GM21381 (cell line): ENCODE measurements around the gene SPINK5.

Source experiments
- ATAC-seq: cut with Tn5 transposase; IDR thresholded peaks from one replicate; pipeline ENCODE4 v1.9.1; 2021; ENCODE audit warnings: mild to moderate bottlenecking, moderate library complexity; ENCODE audit not compliant: unreplicated experiment

Gene SPINK5

GRCh38 chr5:148090773-148091250 is 27.0 kb downstream of the SPINK5 start:
- ATAC-seq, result peak; percentile 82

GRCh38 chr5:148091991-148092964 is 28.5 kb downstream of the SPINK5 start:
- no peak for ATAC-seq

GRCh38 chr5:148094336-148094735 is 30.6 kb downstream of the SPINK5 start:
- no peak for ATAC-seq

GRCh38 chr5:148104226-148104625 is 40.4 kb downstream of the SPINK5 start:
- ATAC-seq, result no peak

GRCh38 chr5:148107608-148108007 is 43.8 kb downstream of the SPINK5 start:
- no peak for ATAC-seq

GRCh38 chr5:148113243-148113642 is 49.5 kb downstream of the SPINK5 start:
- ATAC-seq, result no peak

DNA sequence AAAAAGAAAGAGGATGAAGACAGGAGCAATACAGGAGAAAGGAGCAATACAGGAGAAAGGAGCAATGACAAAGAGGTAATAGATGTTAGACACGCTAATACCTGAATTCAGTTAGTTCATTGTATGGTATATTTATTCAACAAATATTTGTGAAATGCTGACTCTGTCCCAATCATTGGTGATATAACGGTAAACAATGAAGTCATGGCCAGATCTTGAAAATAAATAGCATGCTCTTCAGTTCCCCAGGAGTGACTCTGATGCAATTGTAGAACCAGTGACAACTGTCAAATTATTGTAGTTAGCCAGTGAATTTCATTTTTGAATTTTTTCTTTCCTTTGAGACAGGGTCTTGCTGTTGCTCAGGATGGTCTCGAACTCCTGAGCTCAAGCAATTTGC is 56.5 kb downstream of the SPINK5 start:
- ATAC-seq, result no peak

GRCh38 chr5:148125641-148126040 is 61.9 kb downstream of the SPINK5 start:
- ATAC-seq, result no peak

DNA sequence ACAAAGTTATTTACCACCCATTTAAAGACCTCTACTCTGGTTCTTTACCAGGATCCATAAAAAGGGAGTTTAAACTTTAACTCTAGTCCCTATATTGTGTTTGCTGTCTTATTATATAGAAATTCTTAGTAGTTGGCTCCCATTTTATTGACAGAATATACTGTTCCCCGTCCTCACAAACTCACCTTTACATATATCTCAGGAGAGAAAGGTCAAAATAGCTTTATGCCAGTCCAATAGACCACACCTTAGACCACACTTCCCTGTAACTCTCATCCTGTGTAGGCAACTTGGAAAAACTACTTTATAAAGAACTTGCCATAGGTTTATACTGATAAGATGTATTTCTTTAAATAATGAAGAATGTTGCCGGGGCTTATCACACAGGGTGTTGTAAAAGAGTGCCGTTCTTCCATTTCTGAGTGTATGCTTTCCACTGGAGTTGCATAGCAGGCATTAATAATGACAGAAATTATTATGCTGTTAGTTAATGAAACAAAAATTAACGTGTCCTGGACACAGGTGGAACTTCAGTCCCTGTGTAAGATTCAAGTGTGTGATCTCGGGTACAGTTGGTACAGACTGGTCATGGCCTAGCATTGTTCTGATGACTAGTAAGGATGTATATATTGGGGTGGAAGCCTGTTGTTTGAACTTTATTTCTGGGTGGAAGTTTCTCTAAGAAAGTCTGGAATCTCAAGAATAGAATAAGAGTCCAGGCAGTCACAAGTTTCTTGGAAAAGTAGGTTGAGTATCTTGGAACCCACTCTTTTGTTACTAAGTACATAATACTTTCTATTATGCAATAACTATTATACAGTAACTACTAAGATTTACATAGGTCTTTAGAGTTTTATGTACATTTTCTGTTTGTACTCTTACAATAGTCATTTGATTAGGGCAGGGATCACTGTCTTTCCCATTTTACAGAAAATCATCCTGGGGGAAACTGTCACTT is 71.6 kb downstream of the SPINK5 start:
- no peak for ATAC-seq

- ATAC-seq, result no peak
Measured at GRCh38 chr5:148140846-148141245, 77.1 kb downstream of the SPINK5 start.

DNA sequence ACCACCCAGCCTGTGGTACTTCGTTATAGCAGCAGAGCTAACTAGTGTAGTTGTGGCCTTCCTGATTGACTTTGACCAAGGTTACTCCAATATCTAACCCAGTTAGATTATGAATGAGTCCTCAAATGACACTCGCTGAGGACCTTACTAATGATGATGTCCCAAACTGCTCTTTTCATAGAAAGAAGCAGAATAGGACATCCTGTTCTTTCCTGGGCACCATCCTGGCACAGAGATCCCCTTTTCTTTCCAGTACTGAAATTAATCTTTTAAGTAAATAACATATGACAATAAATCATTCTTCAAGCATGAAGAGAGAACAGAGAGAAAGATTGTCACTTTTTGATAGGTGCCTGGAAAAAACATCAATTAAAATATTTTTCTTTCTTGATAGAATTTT is 77.9 kb downstream of the SPINK5 start:
- ATAC-seq, result no peak

- no peak for ATAC-seq
Measured at GRCh38 chr5:148145916-148146315, 82.1 kb downstream of the SPINK5 start.

GRCh38 chr5:148146487-148146886 is 82.7 kb downstream of the SPINK5 start:
- no peak for ATAC-seq

- no peak for ATAC-seq
Measured at GRCh38 chr5:148147415-148147814, 83.6 kb downstream of the SPINK5 start.

DNA sequence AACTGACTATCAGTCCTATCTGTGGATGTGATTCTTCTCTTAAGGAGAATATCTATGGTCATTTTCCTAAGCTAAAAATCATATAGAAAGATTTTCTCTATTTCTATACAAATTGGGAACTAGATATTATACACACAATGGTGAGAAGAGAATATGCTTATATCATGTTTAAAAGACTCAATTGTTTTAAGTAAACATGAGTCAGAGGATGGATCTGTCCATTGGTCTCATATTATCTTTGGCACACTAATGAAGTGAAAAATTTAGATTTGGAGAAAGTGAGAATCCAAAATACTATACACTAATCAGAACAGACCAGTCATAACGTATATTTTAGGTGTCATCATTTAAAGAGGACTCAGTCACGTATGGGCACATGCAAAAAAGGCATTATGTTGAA is 88.1 kb downstream of the SPINK5 start:
- ATAC-seq, result no peak

DNA sequence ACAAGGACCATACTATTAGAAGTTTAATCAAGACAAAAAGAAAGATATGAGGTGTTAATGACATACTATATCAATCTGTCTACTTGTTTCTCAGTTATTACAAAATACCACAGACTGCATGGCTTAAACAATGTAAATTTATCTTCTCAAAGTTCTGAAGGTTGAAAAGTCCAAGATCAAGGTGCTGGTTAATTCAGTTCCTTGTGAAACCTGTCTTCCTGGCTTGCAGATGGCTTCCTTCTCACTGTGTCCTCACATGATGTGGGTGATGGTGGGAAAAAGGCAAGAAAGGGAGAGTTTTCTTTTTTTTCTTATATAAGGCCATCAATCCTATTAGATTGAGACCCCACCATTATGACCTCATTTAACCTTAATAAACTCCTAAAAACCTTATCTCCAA is 89.0 kb downstream of the SPINK5 start:
- ATAC-seq, result no peak

DNA sequence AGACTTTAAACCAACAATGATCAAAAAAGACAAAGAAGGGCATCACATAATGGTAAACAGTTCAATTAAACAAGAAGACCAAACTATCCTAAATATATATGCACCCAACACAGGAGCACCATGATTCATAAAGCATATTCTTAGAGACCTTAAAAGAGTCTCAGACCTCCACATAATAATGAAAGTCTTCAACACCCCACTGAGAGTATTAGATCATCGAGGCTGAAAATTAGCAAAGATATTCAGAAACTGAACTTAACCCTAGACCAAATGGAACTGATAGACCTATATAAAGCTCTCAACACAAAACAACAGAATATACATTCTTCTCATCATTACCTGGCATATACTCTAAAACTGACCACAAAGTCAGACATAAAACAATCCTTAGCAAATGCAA is 92.8 kb downstream of the SPINK5 start:
- no peak for ATAC-seq

GRCh38 chr5:148162038-148162437 is 98.3 kb downstream of the SPINK5 start:
- ATAC-seq, result no peak

- ATAC-seq, result no peak
Measured at GRCh38 chr5:148163345-148163744, 99.6 kb downstream of the SPINK5 start.

GRCh38 chr5:148166550-148167283 is 102.9 kb downstream of the SPINK5 start:
- no peak for ATAC-seq

DNA sequence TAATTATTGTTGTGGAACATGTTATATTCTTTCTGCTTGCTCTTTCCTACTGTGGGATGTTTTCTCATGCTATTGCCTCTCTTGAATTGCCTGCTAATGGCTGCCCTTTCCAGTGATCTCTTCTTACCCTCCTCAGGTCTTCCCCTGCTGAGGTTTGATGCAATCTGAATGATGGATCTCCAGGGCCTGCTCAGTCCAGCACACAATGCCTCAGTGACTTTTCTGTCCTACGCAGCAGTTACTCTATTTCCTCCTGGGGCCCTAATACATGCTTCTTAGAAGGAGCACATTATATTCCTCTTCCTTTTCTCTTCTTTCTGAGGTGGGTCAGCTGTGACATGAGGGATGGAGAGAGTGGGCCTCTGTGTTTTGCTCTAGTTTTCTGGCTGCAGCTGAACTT is 104.5 kb downstream of the SPINK5 start, which contains the start of gene SPINK14:
TSS of gene SPINK14 (plus strand) at position 301 of the 400 bp plus-strand sequence. CDS start 1,187 bp downstream, outside the sequence.
- no peak for ATAC-seq
